ENCODE data around the gene COQ9.
A peak's percentile ranks its signal among the peaks of the same experiment; 100 is the strongest.
"Not testable (repeated sequence)": the region's sequence is repeated elsewhere in the genome, so short reads cannot be mapped to it uniquely, and the experiment has no call there.

The COQ9 gene, protein sequence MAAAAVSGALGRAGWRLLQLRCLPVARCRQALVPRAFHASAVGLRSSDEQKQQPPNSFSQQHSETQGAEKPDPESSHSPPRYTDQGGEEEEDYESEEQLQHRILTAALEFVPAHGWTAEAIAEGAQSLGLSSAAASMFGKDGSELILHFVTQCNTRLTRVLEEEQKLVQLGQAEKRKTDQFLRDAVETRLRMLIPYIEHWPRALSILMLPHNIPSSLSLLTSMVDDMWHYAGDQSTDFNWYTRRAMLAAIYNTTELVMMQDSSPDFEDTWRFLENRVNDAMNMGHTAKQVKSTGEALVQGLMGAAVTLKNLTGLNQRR

DNA sequence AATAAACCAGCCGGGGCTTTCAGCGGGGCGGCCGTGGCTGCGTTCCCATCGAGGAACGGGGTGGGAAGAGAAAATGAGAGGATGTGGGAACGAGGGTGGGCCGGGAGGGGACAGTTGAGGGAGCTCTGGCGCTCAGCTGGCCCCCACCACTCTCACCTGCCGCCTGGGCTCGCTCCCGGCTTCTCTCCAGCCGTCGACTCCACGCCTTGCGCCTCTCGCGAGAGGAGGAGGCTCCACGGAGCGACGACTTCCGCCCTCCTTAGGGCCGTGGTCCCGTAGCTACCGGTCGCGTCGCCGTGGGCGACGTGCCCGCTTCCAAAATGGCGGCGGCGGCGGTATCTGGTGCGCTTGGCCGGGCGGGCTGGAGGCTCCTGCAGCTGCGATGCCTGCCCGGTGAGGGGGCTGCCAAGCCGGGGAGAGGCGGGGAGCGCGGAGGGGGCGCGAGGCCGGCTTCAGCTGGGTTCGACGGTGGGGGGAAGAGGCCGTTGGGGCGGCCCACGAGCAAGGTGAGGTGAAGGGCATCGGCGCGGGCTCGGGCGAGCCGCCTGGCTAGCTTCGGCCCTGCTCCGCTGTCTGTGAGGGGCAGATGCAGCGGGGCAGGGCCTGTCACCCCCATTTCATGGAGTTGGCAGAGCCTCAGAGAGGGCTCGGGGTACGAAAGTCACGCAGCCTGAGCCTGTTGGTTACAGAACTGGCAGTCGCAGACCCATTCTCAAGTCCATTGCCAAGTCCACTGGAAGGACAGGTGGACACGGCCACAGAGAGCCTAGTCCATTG lies at the start of gene COQ9, which contains the start of gene CIAPIN1:
COQ9 (plus strand) TSS at position 294 of the 777 bp plus-strand sequence; CDS start at position 321, 27 bp downstream.
CIAPIN1 (minus strand) TSS at position 200 of the 777 bp plus-strand sequence. CDS start 6,457 bp downstream, outside the sequence.
- H3K4me2 ChIP-seq (ENCODE audit: insufficient read depth, low read length): peak within 1 kb of the TSS; percentile 91
- H3K4me1 ChIP-seq (ENCODE audit: insufficient read depth, low read length): peaks cover 28% of the 10 kb centered on the region
- no peaks in the 10 kb centered on the region for H3K27me3 ChIP-seq (ENCODE audit: insufficient read depth, low read length, poor library complexity)
- peak within 1 kb of the TSS; percentile 83 to 85 for H3K4me3 ChIP-seq (ENCODE audit: low read depth in 1 of 2, low read length in 2 of 2)
- ATAC-seq (ENCODE audit: insufficient read depth, low read depth) (peak; percentile 99), DNase-seq (peak; percentile 94)
- peak within 1 kb of the TSS; percentile 89 for H2AFZ ChIP-seq (ENCODE audit: low read depth, low read length)
- H3K79me2 ChIP-seq (ENCODE audit: insufficient read depth, low read length): peaks cover 61% of the 10 kb centered on the region
- peak within 1 kb of the TSS; percentile 90 for H3K9ac ChIP-seq (ENCODE audit: low read depth, low read length)
- no peaks in the 10 kb centered on the region; the same call in 1 of the 2 replicates for H4K20me1 ChIP-seq (ENCODE audit: insufficient read depth, low read length)
- H3K9me3 ChIP-seq (ENCODE audit: insufficient read depth, low read length, severe bottlenecking): no peaks in the 10 kb centered on the region
- H3K36me3 ChIP-seq (ENCODE audit: insufficient read depth, low read length): peaks cover 16% of the 10 kb centered on the region
- peak within 1 kb of the TSS; percentile 82 for H3K27ac ChIP-seq (ENCODE audit: low read length)
- TF ChIP-seq EZH2 (IDR thresholded peaks at IDR 0.05; ENCODE audit: borderline replicate concordance, low read depth, low read length, severe bottlenecking): no peak

DNA sequence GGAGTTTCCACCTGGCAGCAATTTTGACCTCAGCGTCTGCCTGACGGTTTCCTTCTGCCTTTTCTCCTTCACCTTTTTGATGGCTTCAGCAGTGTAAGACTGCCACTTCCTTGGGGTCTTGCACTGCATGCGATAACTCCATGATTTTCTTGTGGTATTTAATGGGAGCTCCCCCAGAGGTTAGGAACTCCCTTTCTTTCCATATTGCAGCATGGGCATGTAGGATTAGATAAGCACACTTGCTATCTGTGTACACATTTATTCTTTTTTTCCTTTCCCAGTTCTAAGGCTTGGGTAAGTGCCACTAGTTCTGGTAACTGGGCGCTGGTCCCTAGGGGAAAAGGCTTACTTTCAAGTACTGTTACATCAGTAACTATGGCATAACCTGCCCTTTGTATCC lies 49.8 kb upstream of the COQ9 start:
- not testable (repeated sequence) for H2AFZ ChIP-seq (ENCODE audit: low read depth, low read length); H3K4me1 ChIP-seq (ENCODE audit: insufficient read depth, low read length); H3K9ac ChIP-seq (ENCODE audit: low read depth, low read length); H3K4me3 ChIP-seq (ENCODE audit: low read depth in 1 of 2, low read length in 2 of 2); H3K27ac ChIP-seq (ENCODE audit: low read length); ATAC-seq (ENCODE audit: insufficient read depth, low read depth); H3K27me3 ChIP-seq (ENCODE audit: insufficient read depth, low read length, poor library complexity); H3K79me2 ChIP-seq (ENCODE audit: insufficient read depth, low read length); H3K9me3 ChIP-seq (ENCODE audit: insufficient read depth, low read length, severe bottlenecking); H3K36me3 ChIP-seq (ENCODE audit: insufficient read depth, low read length); DNase-seq; H3K4me2 ChIP-seq (ENCODE audit: insufficient read depth, low read length); H4K20me1 ChIP-seq (ENCODE audit: insufficient read depth, low read length)

DNA sequence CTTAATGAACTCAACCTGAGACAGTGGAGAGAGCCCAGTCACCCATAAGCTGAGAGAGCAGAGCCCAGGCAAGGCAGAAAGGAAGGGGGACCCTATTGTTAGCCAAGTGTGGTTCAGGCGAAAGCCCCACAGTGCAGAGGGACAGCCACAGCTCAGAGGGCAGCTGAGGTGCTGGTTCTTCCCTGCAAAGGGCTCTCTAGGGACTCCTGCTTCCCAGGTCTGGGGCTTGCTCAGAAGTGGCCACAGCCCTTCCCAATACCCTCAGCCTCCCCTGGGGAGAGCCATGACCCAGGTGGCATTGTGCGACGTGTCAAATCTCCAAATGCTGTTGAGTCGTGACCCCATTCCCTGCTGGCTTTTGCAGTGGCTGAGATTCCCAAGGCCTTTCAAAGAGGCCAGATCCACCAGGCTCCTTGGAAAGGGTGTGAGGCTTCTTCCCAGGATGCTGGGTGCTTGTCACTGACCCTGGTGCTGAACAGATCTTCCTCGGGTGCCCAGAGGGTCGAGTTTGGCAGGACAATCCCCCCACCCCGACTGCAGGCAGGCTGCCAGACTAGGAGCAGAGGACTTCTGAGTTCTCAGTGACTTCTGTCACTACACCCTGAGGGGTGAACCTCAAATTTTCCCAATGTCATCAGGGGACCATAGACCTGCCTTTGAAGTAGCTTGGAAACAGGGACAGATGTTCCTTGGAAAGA lies 45.2 kb upstream of the COQ9 start:
- Histone ChIP-seq H3K9ac (ENCODE audit: low read depth, low read length) (no peak overlapping the region), H3K4me1 (ENCODE audit: insufficient read depth, low read length) (no peaks in the 10 kb centered on the region), H3K36me3 (ENCODE audit: insufficient read depth, low read length) (no peaks in the 10 kb centered on the region), H3K27ac (ENCODE audit: low read length) (no peak overlapping the region), H2AFZ (ENCODE audit: low read depth, low read length) (no peak overlapping the region), H4K20me1 (ENCODE audit: insufficient read depth, low read length) (no peaks in the 10 kb centered on the region), H3K9me3 (ENCODE audit: insufficient read depth, low read length, severe bottlenecking) (no peaks in the 10 kb centered on the region), H3K4me2 (ENCODE audit: insufficient read depth, low read length) (no peak overlapping the region), H3K27me3 (ENCODE audit: insufficient read depth, low read length, poor library complexity) (no peaks in the 10 kb centered on the region), H3K4me3 (ENCODE audit: low read depth in 1 of 2, low read length in 2 of 2) (no peak overlapping the region), H3K79me2 (ENCODE audit: insufficient read depth, low read length) (no peaks in the 10 kb centered on the region)
- DNase-seq: no peak
- TF ChIP-seq, protein P1, sequence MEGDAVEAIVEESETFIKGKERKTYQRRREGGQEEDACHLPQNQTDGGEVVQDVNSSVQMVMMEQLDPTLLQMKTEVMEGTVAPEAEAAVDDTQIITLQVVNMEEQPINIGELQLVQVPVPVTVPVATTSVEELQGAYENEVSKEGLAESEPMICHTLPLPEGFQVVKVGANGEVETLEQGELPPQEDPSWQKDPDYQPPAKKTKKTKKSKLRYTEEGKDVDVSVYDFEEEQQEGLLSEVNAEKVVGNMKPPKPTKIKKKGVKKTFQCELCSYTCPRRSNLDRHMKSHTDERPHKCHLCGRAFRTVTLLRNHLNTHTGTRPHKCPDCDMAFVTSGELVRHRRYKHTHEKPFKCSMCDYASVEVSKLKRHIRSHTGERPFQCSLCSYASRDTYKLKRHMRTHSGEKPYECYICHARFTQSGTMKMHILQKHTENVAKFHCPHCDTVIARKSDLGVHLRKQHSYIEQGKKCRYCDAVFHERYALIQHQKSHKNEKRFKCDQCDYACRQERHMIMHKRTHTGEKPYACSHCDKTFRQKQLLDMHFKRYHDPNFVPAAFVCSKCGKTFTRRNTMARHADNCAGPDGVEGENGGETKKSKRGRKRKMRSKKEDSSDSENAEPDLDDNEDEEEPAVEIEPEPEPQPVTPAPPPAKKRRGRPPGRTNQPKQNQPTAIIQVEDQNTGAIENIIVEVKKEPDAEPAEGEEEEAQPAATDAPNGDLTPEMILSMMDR (IDR thresholded peaks at IDR 0.05; ENCODE audit: borderline replicate concordance, extremely low read depth, low read length, poor library complexity, severe bottlenecking): no peak
- no peak for TF ChIP-seq EZH2 (IDR thresholded peaks at IDR 0.05; ENCODE audit: borderline replicate concordance, low read depth, low read length, severe bottlenecking)
- ATAC-seq (ENCODE audit: insufficient read depth, low read depth): no peak

DNA sequence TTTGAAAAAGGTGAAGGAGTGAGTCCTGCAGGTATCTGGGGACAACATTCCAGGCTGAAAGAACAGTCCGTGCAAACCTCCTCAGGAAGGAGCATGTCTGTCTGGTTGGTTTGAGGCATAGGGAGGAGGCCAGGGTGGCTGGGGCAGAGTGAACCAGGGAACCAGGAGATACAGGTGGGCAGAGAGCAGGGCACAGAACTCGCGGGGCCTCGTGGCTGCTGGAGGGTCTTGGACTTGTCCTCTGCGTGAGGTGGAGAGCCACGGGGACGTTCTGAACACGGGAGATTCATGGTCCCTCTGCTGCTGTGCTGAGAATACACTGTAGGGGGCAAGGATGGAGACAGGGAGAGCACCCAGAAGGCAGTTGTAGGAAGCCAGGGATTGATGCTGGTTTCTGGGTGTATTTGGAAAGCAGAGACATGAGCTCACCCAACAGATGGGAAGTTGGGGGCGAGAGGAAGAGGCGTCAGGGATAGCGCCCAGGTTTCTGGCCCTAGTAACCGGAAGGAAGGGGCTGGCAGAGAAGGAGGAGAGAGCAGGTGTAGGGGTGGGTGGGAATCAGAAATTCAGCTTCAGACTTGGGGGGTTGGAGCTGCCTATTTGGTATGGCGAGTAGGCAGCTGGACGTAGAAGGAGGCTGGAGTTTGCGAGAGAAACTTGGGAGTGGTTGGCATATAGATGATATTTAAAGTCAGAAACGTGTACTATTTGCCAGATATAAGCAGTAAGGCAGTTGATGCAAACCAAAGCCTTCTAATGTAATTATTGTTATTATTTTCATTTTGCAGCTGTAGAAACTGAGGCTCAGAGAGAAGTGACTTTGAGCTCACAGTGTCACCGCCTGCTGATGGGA lies 43.1 kb upstream of the COQ9 start, which contains the start of gene CCL17:
CCL17 (plus strand) TSS at position 803 of the 853 bp plus-strand sequence. CDS start 9,166 bp downstream, outside the sequence.
- TF ChIP-seq EZH2 (IDR thresholded peaks at IDR 0.05; ENCODE audit: borderline replicate concordance, low read depth, low read length, severe bottlenecking): no peak
- TF ChIP-seq, protein P1 (IDR thresholded peaks at IDR 0.05; ENCODE audit: borderline replicate concordance, extremely low read depth, low read length, poor library complexity, severe bottlenecking): no peak
- no peak within 1 kb of the TSS for H3K9ac ChIP-seq (ENCODE audit: low read depth, low read length)

More for the DNA sequence above, 43.1 kb upstream of the COQ9 start, which contains the start of gene CCL17:
- Histone ChIP-seq H2AFZ (ENCODE audit: low read depth, low read length) (no peak within 1 kb of the TSS), H3K27me3 (ENCODE audit: insufficient read depth, low read length, poor library complexity) (no peaks in the 10 kb centered on the region), H3K27ac (ENCODE audit: low read length) (no peak within 1 kb of the TSS), H3K4me2 (ENCODE audit: insufficient read depth, low read length) (no peak within 1 kb of the TSS), H3K36me3 (ENCODE audit: insufficient read depth, low read length) (no peaks in the 10 kb centered on the region), H3K4me3 (ENCODE audit: low read depth in 1 of 2, low read length in 2 of 2) (no peak within 1 kb of the TSS), H4K20me1 (ENCODE audit: insufficient read depth, low read length) (no peaks in the 10 kb centered on the region), H3K4me1 (ENCODE audit: insufficient read depth, low read length) (no peaks in the 10 kb centered on the region), H3K79me2 (ENCODE audit: insufficient read depth, low read length) (no peaks in the 10 kb centered on the region), H3K9me3 (ENCODE audit: insufficient read depth, low read length, severe bottlenecking) (no peaks in the 10 kb centered on the region)
- no peak for ATAC-seq (ENCODE audit: insufficient read depth, low read depth)
- no peak for DNase-seq

Data from DND-41 (cell line).